GM12878 (cell line): ENCODE data around the gene SH2D2A.
"Not testable (repeated sequence)": the region's sequence is repeated elsewhere in the genome, so short reads cannot be mapped to it uniquely, and the experiment has no call there.

Source experiments
- BHLHE40 ChIP-seq, 2 experiments: fragments of 450-650 bp in 1 of 2; IDR thresholded peaks; 2 replicates each; pipeline ENCODE4 v1.6.1; 2011 to 2017; ENCODE audit warnings: low read depth in 2 of 2, borderline replicate concordance in 1 of 2, improper control_type of control experiment in 1 of 2, low read length in 1 of 2, mild to moderate bottlenecking in 1 of 2
- CREB1 ChIP-seq: IDR thresholded peaks from 2 replicates; pipeline ENCODE4 v1.6.1; 2012; ENCODE audit warnings: low read depth, mild to moderate bottlenecking, inconsistent platforms
- EP300 ChIP-seq, 2 experiments: fragments of 150-350 bp in 1 of 2; IDR thresholded peaks; 2 replicates each; pipeline ENCODE4 v1.6.1; 2011 to 2012; ENCODE audit warnings: low read depth in 2 of 2, low read length in 2 of 2, borderline replicate concordance in 1 of 2, improper control_type of control experiment in 1 of 2, inconsistent platforms in 1 of 2; ENCODE audit not compliant: control insufficient read depth in 1 of 2
- HCFC1 ChIP-seq: fragments of 150-350 bp; IDR thresholded peaks from 2 replicates; pipeline ENCODE4 v1.6.1; 2014; ENCODE audit warnings: low read length
- NR2C2 ChIP-seq: IDR thresholded peaks from 2 replicates; pipeline ENCODE4 v1.6.1; 2011; ENCODE audit warnings: borderline replicate concordance, low read depth; ENCODE audit not compliant: control insufficient read depth, insufficient read length
- POLR2AphosphoS2 ChIP-seq: IDR thresholded peaks from 2 replicates; pipeline ENCODE4 v1.6.1; 2011; ENCODE audit warnings: low read depth, mild to moderate bottlenecking, low read length, improper control_type of control experiment, moderate library complexity
- SMARCA5 ChIP-seq: fragments of 450-650 bp; IDR thresholded peaks from 2 replicates; pipeline ENCODE4 v1.6.1; 2017; ENCODE audit warnings: mild to moderate bottlenecking
- SP1 ChIP-seq: IDR thresholded peaks from one replicate; pipeline ENCODE4 v1.6.1; 2011; ENCODE audit warnings: low read depth, low read length
- TAF1 ChIP-seq: IDR thresholded peaks from 2 replicates; pipeline ENCODE4 v1.6.1; 2011; ENCODE audit warnings: mild to moderate bottlenecking, low read depth, low read length, borderline replicate concordance
- TF ChIP-seq, protein P1 (sequence below), 3 experiments: IDR thresholded peaks in 2 of 3; conservative IDR thresholded peaks in 1 of 3; 2 replicates each; pipeline ENCODE4 v1.5.1; 2011; ENCODE audit warnings: low read depth in 3 of 3, low read length in 3 of 3, mild to moderate bottlenecking in 3 of 3, control low read depth in 2 of 3, moderate library complexity in 2 of 3, inconsistent platforms in 1 of 3, mixed read lengths in 1 of 3; ENCODE audit not compliant: control insufficient read depth in 2 of 3, insufficient read depth in 1 of 3; ENCODE audit errors: extremely low read depth in 1 of 3
- TF ChIP-seq, protein P2 (sequence below): IDR thresholded peaks from 2 replicates; pipeline ENCODE4 v1.6.1; 2011; ENCODE audit warnings: borderline replicate concordance, low read depth, mild to moderate bottlenecking, moderate library complexity, mixed read lengths, low read length; ENCODE audit not compliant: insufficient read depth; ENCODE audit errors: extremely low read length
- TF ChIP-seq, protein P3 (sequence below): fragments of 450-650 bp; IDR thresholded peaks from 2 replicates; pipeline ENCODE4 v1.6.1; 2016; ENCODE audit warnings: mild to moderate bottlenecking
- TF ChIP-seq, protein P4 (sequence below): IDR thresholded peaks from 2 replicates; pipeline ENCODE4 v1.6.1; 2011; ENCODE audit warnings: mild to moderate bottlenecking, low read depth, low read length, moderate library complexity; ENCODE audit not compliant: insufficient replicate concordance
- TF ChIP-seq, protein P5 (sequence below): IDR thresholded peaks from 2 replicates; pipeline ENCODE4 v1.6.1; 2012; ENCODE audit warnings: low read length, inconsistent platforms

DNA sequence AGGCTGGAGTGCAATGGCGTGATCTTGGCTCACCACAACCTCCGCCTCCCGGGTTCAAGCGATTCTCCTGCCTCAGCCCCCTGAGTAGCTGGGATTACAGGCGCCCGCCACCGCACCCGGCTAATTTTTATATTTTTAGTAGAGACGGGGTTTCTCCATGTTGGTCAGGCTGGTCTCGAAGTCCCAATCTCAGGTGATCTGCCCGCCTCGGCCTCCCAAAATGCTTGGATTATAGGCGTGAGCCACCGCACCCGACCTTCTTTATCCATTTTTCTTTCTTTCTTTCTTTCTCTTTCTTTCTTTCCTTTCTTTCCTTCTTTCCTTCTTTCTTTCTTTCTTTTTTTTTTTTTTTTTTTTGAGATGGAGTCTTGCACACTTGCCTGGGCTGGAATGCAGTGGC lies 51.5 kb downstream of the SH2D2A start:
- TF ChIP-seq SMARCA5; EP300 (IDR thresholded peaks at IDR 0.05; ENCODE audit: borderline replicate concordance in 1 of 2, control insufficient read depth in 1 of 2, low read depth in 2 of 2, low read length in 2 of 2); CREB1; NR2C2; TAF1; HCFC1; BHLHE40 (IDR thresholded peaks at IDR 0.05; ENCODE audit: borderline replicate concordance in 1 of 2, low read depth in 2 of 2, low read length in 1 of 2); SP1; POLR2AphosphoS2: not testable (repeated sequence)
- TF ChIP-seq, protein P1, sequence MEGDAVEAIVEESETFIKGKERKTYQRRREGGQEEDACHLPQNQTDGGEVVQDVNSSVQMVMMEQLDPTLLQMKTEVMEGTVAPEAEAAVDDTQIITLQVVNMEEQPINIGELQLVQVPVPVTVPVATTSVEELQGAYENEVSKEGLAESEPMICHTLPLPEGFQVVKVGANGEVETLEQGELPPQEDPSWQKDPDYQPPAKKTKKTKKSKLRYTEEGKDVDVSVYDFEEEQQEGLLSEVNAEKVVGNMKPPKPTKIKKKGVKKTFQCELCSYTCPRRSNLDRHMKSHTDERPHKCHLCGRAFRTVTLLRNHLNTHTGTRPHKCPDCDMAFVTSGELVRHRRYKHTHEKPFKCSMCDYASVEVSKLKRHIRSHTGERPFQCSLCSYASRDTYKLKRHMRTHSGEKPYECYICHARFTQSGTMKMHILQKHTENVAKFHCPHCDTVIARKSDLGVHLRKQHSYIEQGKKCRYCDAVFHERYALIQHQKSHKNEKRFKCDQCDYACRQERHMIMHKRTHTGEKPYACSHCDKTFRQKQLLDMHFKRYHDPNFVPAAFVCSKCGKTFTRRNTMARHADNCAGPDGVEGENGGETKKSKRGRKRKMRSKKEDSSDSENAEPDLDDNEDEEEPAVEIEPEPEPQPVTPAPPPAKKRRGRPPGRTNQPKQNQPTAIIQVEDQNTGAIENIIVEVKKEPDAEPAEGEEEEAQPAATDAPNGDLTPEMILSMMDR (IDR thresholded peaks at IDR 0.05 in 2 of 3, conservative IDR thresholded peaks at IDR 0.05 in 1 of 3; ENCODE audit: control insufficient read depth in 2 of 3, extremely low read depth in 1 of 3, insufficient read depth in 1 of 3, low read depth in 3 of 3, low read length in 3 of 3): not testable (repeated sequence)
- TF ChIP-seq, protein P2, sequence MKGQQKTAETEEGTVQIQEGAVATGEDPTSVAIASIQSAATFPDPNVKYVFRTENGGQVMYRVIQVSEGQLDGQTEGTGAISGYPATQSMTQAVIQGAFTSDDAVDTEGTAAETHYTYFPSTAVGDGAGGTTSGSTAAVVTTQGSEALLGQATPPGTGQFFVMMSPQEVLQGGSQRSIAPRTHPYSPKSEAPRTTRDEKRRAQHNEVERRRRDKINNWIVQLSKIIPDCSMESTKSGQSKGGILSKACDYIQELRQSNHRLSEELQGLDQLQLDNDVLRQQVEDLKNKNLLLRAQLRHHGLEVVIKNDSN: not testable (repeated sequence)
- TF ChIP-seq, protein P3, sequence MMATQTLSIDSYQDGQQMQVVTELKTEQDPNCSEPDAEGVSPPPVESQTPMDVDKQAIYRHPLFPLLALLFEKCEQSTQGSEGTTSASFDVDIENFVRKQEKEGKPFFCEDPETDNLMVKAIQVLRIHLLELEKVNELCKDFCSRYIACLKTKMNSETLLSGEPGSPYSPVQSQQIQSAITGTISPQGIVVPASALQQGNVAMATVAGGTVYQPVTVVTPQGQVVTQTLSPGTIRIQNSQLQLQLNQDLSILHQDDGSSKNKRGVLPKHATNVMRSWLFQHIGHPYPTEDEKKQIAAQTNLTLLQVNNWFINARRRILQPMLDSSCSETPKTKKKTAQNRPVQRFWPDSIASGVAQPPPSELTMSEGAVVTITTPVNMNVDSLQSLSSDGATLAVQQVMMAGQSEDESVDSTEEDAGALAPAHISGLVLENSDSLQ: not testable (repeated sequence)
- TF ChIP-seq, protein P4, sequence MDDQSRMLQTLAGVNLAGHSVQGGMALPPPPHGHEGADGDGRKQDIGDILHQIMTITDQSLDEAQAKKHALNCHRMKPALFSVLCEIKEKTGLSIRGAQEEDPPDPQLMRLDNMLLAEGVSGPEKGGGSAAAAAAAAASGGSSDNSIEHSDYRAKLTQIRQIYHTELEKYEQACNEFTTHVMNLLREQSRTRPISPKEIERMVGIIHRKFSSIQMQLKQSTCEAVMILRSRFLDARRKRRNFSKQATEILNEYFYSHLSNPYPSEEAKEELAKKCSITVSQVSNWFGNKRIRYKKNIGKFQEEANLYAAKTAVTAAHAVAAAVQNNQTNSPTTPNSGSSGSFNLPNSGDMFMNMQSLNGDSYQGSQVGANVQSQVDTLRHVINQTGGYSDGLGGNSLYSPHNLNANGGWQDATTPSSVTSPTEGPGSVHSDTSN: not testable (repeated sequence)
- TF ChIP-seq, protein P5, sequence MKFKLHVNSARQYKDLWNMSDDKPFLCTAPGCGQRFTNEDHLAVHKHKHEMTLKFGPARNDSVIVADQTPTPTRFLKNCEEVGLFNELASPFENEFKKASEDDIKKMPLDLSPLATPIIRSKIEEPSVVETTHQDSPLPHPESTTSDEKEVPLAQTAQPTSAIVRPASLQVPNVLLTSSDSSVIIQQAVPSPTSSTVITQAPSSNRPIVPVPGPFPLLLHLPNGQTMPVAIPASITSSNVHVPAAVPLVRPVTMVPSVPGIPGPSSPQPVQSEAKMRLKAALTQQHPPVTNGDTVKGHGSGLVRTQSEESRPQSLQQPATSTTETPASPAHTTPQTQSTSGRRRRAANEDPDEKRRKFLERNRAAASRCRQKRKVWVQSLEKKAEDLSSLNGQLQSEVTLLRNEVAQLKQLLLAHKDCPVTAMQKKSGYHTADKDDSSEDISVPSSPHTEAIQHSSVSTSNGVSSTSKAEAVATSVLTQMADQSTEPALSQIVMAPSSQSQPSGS: not testable (repeated sequence)
